GM19193 (cell line): ENCODE data around the gene PIAS1.

ENCODE experiments used
- POLR2A ChIP-seq: IDR thresholded peaks from 4 replicates; pipeline ENCODE4 v1.6.1; 2011; ENCODE audit not compliant: insufficient read depth, insufficient read length; ENCODE audit errors: extremely low read depth

Gene PIAS1

DNA sequence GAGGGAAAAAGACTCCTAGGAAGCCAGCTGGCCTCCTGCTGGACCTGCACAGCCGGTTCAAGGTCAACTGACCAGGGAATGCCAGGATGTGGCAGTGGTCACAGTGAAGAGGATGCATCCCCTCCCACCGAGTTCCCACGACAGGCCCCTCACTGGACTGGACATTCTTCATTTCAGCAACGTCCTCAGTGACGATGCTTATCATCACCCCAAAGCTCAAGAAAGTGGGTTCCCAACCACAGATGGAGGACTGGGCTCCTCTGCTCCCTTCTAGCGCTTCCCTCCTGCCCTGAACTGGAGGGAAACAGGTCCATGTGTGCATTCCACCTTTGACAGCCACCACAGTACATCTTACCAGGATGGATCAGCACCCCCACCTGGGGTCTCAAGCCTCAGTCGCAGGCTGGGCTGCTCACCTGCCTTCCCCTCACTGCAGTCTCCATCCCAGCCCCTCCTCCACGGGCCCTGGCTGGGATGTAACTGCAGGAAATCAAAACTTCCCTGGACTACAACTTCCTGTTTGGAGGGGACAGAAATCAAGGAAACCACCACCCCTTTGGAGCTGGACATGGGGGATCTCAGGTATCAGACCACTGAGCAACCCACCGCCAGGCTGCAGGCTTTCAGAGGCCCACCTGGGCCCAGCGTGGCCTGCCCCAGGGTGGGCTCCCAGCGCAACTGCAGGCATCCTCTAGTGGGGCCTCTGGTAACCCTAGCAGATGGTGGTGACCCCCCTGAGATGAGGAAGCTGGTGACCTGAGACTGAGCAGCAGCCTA, 143.7 kb downstream of the PIAS1 start:
- no peak for TF ChIP-seq POLR2A

DNA sequence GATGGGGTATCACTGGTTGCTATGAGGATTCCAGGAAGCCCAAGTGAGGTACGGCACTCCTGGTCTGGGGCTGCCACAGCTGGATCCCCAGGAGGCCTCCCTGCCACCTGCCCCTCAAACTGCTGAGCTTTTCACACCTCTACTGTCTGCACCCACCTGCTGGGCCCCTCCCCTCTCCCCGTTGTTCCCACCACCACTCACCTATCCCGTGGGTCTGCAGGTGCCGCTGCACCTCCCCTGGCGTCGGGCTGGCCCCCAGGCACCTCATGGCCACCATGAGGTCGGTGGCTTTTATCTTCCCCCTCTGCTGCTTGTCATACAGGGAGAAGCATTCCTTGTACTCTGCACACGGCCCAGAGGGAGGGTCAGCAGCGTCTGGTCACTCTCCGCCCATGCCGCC, 145.2 kb downstream of the PIAS1 start:
- no peak for TF ChIP-seq POLR2A

DNA sequence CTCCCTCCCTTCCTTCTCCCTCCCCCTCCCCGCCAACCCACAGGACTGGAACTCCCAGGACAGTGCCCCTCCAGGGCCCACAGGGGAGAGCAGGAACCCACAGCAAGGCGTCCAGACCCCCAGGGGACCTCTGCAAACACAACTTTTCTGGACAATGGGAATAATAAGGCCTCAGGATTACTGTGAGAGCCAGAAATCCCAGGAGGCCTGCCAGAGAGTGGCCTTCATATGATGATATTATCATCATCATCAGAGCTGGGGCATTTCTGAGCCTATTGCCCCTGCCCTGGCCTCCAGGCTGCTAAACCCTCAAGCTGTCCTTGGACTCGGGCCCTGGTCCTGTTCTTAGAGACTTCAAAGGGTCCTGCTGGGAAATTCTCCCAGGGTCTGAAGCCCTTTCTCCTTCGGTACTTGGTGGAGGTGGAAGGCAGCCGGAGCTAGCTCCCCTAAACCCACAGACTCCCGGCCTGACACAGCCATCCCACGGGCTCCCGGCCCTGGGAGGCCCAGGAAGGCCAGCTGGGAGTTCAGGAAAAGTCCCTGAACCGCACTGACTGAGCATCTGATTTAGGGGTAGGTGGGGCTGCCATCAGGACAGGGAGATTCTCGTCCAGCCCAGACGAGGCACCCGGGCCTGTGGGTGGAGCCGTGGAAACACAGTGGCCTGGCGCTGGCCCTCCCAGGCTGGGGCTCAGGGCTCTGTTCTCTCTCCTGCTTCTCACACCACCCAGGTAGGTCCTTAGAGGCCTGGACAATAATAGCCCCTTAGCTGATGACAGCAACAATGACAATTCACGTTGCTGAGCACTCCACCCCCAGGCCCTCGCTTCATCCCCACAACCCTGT, 146.1 kb downstream of the PIAS1 start:
- TF ChIP-seq POLR2A, result no peak

DNA sequence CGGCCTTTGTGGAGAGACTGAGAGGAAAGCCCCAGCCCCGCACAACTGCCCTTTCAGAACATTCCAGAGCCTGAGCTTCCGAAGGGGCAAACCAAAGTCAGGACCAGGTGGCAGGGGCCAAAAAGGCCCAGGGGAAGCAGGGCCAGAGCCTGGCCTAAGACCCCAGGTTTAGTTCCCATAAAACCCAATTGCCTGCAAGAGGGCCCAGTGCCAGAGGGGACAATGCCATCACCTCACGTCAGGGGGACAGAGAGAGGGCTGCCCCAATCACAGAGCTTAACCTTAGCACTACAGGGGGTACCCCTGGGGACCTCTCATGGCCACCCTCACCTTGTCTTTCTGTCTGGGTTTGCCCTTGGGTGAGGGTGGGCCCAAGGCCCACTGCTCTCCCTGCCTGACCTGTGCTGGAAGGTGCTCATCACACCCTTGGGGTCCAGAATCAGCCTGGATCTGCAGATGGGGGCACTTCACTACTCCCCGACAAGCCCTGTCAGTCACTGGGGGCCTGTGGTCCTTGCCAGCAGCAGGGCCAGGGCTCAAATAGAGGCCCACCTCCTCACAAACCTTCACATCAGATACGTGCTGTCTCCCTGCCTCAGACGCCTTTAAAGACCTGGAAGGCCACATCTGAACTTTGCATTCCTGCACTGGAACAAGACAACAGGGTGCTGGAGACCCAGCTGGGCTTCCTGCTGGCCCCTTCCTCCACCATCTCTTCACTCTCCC, 147.2 kb downstream of the PIAS1 start:
- TF ChIP-seq POLR2A, result no peak

- TF ChIP-seq POLR2A, result no peak
Measured at GRCh38 chr15:68201879-68202261, 147.8 kb downstream of the PIAS1 start.

GRCh38 chr15:68203486-68203885, 149.4 kb downstream of the PIAS1 start:
- TF ChIP-seq POLR2A, result no peak

GRCh38 chr15:68203956-68204355, 149.8 kb downstream of the PIAS1 start:
- TF ChIP-seq POLR2A, result peak; percentile 19

- TF ChIP-seq POLR2A, result no peak
Measured at GRCh38 chr15:68204361-68204760, 150.2 kb downstream of the PIAS1 start.

GRCh38 chr15:68204776-68205557, 150.9 kb downstream of the PIAS1 start, which contains the start of gene CALML4:
Gene CALML4 (minus strand): TSS chr15:68205332. CDS start chr15:68205247, 85 bp downstream.
- TF ChIP-seq POLR2A, result no peak

GRCh38 chr15:68205558-68205944, 151.4 kb downstream of the PIAS1 start:
- TF ChIP-seq POLR2A, result no peak

- no peak for TF ChIP-seq POLR2A
Measured at GRCh38 chr15:68205954-68206539, 151.9 kb downstream of the PIAS1 start.

DNA sequence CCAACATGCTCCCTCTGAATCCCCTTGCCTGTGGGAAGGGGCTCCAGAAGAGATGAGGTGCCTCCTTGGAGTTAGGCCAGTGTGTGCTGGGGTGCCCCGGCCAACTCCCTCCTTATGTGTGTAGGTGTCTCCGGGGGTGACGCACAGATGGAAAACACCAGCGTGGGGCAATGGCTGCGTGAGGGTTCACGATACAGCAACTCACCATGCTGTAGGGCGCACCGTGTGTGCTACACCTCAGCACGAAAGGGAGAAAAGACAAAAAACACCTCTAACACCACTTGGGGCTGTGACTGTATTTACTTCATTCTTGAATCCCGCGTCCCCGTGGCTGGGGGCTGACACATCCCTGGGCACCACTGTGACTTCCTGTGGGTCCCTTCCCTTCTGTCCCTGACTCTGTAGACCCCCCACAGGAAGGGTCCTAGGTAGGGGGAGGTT, 152.6 kb downstream of the PIAS1 start:
- TF ChIP-seq POLR2A, result no peak

- no peak for TF ChIP-seq POLR2A
Measured at GRCh38 chr15:68207176-68207935, 153.2 kb downstream of the PIAS1 start.
